Loucy (cell line): Measurements from ENCODE around the gene SETD2.

ENCODE experiments used
- H2AFZ ChIP-seq: fragments of 200-600 bp; sonication (generic); 2 replicates; pipeline ENCODE4 v1.6.0; 2016; ENCODE audit warnings: antibody characterized with exemption, mild to moderate bottlenecking, low read length, moderate library complexity
- H3F3A ChIP-seq: fragments of 200-600 bp; 2 replicates; pipeline ENCODE4 v1.6.0; 2016; ENCODE audit warnings: antibody characterized with exemption, low read depth, mild to moderate bottlenecking
- H3K27me3 ChIP-seq: fragments of 200-600 bp; sonication (generic); 2 replicates; pipeline ENCODE4 v1.6.1; 2014; ENCODE audit warnings: low read length, mild to moderate bottlenecking; ENCODE audit not compliant: insufficient read depth, poor library complexity, severe bottlenecking
- H3K36me3 ChIP-seq: fragments of 200-600 bp; sonication (generic); 2 replicates; pipeline ENCODE4 v1.6.1; 2016; ENCODE audit warnings: low read length; ENCODE audit not compliant: insufficient read depth
- H3K4me1 ChIP-seq: fragments of 200-600 bp; sonication (generic); 2 replicates; pipeline ENCODE4 v1.5.1; 2014; ENCODE audit warnings: low read length, mild to moderate bottlenecking; ENCODE audit not compliant: insufficient read depth, poor library complexity, severe bottlenecking
- H3K4me2 ChIP-seq: fragments of 200-600 bp; sonication (generic); 2 replicates; pipeline ENCODE4 v1.6.0; 2014; ENCODE audit warnings: antibody characterized with exemption, low read length, low read depth, mild to moderate bottlenecking; ENCODE audit not compliant: poor library complexity, severe bottlenecking
- H3K4me3 ChIP-seq: fragments of 200-600 bp; sonication (generic); 2 replicates; pipeline ENCODE4 v1.5.1; 2014; ENCODE audit warnings: low read length, mild to moderate bottlenecking, mixed read lengths; ENCODE audit not compliant: poor library complexity, severe bottlenecking
- H3K79me2 ChIP-seq: fragments of 200-600 bp; sonication (generic); 2 replicates; pipeline ENCODE4 v1.6.1; 2014; ENCODE audit warnings: low read length; ENCODE audit not compliant: insufficient read depth
- H3K9ac ChIP-seq: fragments of 200-600 bp; sonication (generic); 2 replicates; pipeline ENCODE4 v1.6.0; 2014; ENCODE audit warnings: mild to moderate bottlenecking, low read depth, low read length, moderate library complexity; ENCODE audit not compliant: poor library complexity, severe bottlenecking
- H3K9me2 ChIP-seq: fragments of 200-600 bp; sonication (generic); replicated peaks from 2 replicates; pipeline ENCODE4 v1.6.1; 2016; ENCODE audit warnings: low read depth, low read length, mixed read lengths
- H3K9me3 ChIP-seq: fragments of 200-600 bp; sonication (generic); 2 replicates; pipeline ENCODE4 v1.6.1; 2014; ENCODE audit warnings: mild to moderate bottlenecking, antibody characterized with exemption, low read length, low read depth; ENCODE audit not compliant: insufficient read depth
- H4K20me1 ChIP-seq: fragments of 200-600 bp; sonication (generic); 2 replicates; pipeline ENCODE4 v1.6.0; 2014; ENCODE audit warnings: antibody characterized with exemption, low read length, mild to moderate bottlenecking; ENCODE audit not compliant: insufficient read depth, poor library complexity, severe bottlenecking
- CTCF ChIP-seq: fragments of 200-600 bp; sonication (generic); conservative IDR thresholded peaks from 2 replicates; pipeline ENCODE4 v1.5.1; 2014; ENCODE audit warnings: mild to moderate bottlenecking, antibody characterized with exemption, low read length
- EZH2phosphoT487 ChIP-seq: fragments of 200-600 bp; IDR thresholded peaks from 2 replicates; pipeline ENCODE4 v1.6.1; 2018; ENCODE audit warnings: antibody characterized with exemption, mild to moderate bottlenecking, moderate library complexity, borderline replicate concordance

The SETD2 gene

GRCh38 chr3:47007001-47007400 lies 156.9 kb downstream of the SETD2 start:
- no peaks in the 10 kb centered on the region for H4K20me1 ChIP-seq
- no peak overlapping the region for H2AFZ ChIP-seq
- H3K79me2 ChIP-seq = no peaks in the 10 kb centered on the region
- H3K4me3 ChIP-seq = no peak overlapping the region
- H3K9me2 ChIP-seq = no peaks in the 10 kb centered on the region
- H3F3A ChIP-seq = no peaks in the 10 kb centered on the region
- H3K36me3 ChIP-seq = peaks cover 68% of the 10 kb centered on the region; the same call in 1 of the 2 replicates
- no peaks in the 10 kb centered on the region for H3K9me3 ChIP-seq
- H3K4me1 ChIP-seq = no peaks in the 10 kb centered on the region
- TF ChIP-seq EZH2phosphoT487 = no peak
- TF ChIP-seq CTCF = no peak
- H3K4me2 ChIP-seq = no peak overlapping the region
- no peaks in the 10 kb centered on the region for H3K27me3 ChIP-seq
- H3K9ac ChIP-seq = no peak overlapping the region

DNA sequence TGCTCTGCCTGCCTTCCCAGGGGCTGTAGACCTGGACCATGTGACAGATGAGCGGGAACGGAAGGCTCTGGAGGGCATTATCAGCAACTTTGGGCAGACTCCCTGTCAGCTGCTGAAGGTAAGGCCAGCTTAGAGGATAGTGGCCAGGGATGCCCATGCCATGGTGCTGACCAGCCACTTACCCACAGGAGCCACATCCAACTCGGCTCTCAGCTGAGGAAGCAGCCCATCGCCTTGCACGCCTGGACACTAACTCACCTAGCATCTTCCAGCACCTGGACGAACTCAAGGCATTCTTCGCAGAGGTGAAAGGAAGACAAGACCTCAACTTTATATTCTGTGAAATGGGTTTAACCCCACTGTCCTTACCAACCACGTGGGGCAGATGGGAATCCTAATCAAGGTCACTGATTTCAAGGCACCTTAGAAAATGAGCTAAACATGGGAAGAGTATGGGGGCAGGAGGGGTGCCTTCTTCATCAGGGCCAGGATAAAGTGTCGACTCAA lies 157.7 kb downstream of the SETD2 start:
- Histone ChIP-seq H3K9me3 (no peaks in the 10 kb centered on the region), H3K79me2 (no peaks in the 10 kb centered on the region), H3K36me3 (peaks cover 76% of the 10 kb centered on the region; the same call in 1 of the 2 replicates), H3K4me1 (no peaks in the 10 kb centered on the region), H3K27me3 (no peaks in the 10 kb centered on the region), H3K4me2 (no peak overlapping the region), H3K9me2 (no peaks in the 10 kb centered on the region), H3K9ac (no peak overlapping the region), H4K20me1 (no peaks in the 10 kb centered on the region), H2AFZ (no peak overlapping the region), H3K4me3 (no peak overlapping the region), H3F3A (no peaks in the 10 kb centered on the region)
- TF ChIP-seq EZH2phosphoT487 (no peak), CTCF (no peak)

DNA sequence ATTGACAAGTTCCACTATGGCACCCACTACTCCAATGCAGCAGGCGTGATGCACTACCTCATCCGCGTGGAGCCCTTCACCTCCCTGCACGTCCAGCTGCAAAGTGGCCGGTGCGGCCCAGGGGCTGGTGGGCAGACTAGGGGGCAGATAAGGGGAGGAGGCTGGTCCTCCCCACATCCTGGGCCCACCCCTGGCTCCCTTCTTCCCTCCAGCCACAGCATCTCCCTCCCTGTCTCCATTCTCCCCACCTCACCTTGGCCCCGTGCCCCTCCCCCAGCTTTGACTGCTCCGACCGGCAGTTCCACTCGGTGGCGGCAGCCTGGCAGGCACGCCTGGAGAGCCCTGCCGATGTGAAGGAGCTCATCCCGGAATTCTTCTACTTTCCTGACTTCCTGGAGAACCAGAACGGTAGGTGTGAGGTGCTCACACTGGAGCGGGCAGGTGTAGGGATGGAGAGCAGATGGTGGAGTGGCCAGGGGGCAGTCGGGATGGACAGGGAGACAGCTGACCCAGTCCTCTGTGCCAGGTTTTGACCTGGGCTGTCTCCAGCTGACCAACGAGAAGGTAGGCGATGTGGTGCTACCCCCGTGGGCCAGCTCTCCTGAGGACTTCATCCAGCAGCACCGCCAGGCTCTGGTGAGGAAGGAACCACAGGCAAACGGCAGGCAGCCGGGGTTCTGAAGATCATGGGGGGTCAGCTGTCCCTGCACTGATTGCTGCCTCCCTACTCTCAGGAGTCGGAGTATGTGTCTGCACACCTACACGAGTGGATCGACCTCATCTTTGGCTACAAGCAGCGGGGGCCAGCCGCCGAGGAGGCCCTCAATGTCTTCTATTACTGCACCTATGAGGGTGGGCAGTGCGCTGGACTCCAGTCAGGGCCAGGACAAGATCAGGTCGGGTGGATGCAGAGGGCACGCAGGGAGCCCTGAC lies 158.4 kb downstream of the SETD2 start:
- peaks cover 82% of the 10 kb centered on the region; the same call in 1 of the 2 replicates for H3K36me3 ChIP-seq
- no peaks in the 10 kb centered on the region for H3K79me2 ChIP-seq
- H3F3A ChIP-seq = no peaks in the 10 kb centered on the region
- no peak overlapping the region for H3K4me3 ChIP-seq
- H3K9ac ChIP-seq = no peak overlapping the region
- no peak overlapping the region for H2AFZ ChIP-seq
- no peaks in the 10 kb centered on the region for H3K9me3 ChIP-seq
- TF ChIP-seq CTCF = no peak
- no peak for TF ChIP-seq EZH2phosphoT487
- no peak overlapping the region for H3K4me2 ChIP-seq
- no peaks in the 10 kb centered on the region for H3K27me3 ChIP-seq
- H4K20me1 ChIP-seq = no peaks in the 10 kb centered on the region
- no peaks in the 10 kb centered on the region for H3K9me2 ChIP-seq
- no peaks in the 10 kb centered on the region for H3K4me1 ChIP-seq
